SK-N-MC (cell line): ENCODE measurements around the gene FANCC.

ENCODE experiments used
- FOXP2 ChIP-seq: optimal IDR thresholded peaks from 2 replicates; pipeline ENCODE3; 2011; ENCODE audit warnings: mild to moderate bottlenecking, moderate library complexity; ENCODE audit not compliant: insufficient read depth; ENCODE audit errors: extremely low read length, control extremely low read depth
- POLR2AphosphoS5 ChIP-seq: IDR thresholded peaks from 2 replicates; pipeline ENCODE4 v1.6.1; 2012; ENCODE audit warnings: mild to moderate bottlenecking, low read depth, low read length, borderline replicate concordance

DNA sequence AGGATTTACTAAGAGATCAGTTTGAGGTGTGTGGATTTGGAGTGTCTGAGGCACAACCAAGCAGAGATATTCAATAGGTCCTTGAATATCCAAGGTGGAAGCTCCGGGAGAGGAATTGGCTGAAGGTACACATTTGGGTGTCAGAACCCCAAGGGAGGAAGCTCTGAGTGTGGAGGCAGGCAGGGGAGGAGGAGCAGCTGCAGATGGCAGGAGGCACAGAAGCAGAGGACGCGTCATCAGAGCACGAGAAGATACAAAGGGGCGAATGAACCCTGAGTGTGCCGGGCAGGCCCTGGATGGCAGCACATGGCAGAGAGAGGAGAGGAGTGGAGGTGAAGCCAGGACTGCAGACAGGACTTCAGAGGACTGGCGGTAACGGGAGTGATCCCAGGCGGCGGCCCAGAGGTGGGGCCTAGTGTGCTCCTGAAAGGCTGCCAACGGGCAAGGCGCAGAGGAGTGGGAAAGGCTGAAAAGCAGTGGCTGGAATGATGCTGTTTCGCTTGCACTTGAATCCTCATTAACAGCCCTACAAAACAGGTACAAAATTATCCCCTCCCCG is 179.8 kb downstream of the FANCC start:
- TF ChIP-seq POLR2AphosphoS5, result no peak
- TF ChIP-seq FOXP2, result no peak
